ENCODE data around the gene ZRANB1.

GRCh38 chr10:124977161-124977560, 35.2 kb downstream of the ZRANB1 start:
- TF ChIP-seq, protein P1, sequence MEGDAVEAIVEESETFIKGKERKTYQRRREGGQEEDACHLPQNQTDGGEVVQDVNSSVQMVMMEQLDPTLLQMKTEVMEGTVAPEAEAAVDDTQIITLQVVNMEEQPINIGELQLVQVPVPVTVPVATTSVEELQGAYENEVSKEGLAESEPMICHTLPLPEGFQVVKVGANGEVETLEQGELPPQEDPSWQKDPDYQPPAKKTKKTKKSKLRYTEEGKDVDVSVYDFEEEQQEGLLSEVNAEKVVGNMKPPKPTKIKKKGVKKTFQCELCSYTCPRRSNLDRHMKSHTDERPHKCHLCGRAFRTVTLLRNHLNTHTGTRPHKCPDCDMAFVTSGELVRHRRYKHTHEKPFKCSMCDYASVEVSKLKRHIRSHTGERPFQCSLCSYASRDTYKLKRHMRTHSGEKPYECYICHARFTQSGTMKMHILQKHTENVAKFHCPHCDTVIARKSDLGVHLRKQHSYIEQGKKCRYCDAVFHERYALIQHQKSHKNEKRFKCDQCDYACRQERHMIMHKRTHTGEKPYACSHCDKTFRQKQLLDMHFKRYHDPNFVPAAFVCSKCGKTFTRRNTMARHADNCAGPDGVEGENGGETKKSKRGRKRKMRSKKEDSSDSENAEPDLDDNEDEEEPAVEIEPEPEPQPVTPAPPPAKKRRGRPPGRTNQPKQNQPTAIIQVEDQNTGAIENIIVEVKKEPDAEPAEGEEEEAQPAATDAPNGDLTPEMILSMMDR (IDR thresholded peaks at IDR 0.05): no peak
- TF ChIP-seq POLR2AphosphoS5 (IDR thresholded peaks at IDR 0.05) (no peak), POLR2A (IDR thresholded peaks at IDR 0.05) (no peak), EP300 (IDR thresholded peaks at IDR 0.05; ENCODE audit: low read depth) (no peak)

Measured in transverse colon (tissue), 4 donors.